HG02798 (cell line): Measurements from ENCODE around the gene PDLIM7.

Experiments
- ATAC-seq: cut with Tn5 transposase; IDR thresholded peaks from one replicate; pipeline ENCODE4 v1.9.1; 2021; ENCODE audit warnings: mild to moderate bottlenecking; ENCODE audit not compliant: unreplicated experiment, poor library complexity

Gene PDLIM7

DNA sequence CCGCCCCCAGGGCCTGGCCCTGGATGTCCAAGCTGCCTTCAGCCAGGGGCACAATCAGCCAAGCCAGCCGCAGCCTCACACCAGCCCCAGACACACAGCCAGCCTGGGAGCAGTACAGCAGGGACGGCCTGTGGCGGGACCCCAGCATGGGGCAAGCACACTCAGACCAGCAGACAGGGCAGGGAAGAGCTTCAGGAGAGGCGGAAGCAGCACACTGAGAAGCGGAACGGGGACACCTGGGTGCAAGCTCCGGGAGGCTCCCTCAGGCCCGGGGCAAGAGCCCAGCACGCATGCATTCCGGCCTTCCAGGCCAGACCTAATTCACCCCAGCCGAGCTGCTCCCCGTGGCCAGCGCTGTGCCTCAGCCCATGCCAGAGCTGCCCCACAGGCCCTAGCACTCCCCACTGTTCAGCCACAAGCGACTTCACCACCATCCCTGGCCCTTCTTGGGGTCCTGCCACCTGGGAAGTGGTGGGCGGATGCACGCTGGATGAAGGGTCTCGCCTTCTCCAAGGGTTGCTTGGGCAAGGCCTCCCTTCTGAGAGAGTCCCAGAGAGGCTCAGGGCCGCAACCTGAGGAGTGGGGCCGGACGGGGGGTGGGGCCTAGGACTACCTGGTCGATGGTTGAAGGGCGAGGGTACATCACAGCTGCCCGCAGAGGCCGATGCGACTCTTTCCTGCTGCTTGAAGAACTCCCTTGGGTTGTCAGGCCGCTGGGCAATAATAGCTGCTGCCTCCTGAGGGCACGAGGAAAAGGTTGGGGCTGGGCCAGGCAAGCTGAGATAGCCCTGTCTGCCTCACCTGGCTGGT, 37.4 kb downstream of the PDLIM7 start:
- no peak for ATAC-seq

DNA sequence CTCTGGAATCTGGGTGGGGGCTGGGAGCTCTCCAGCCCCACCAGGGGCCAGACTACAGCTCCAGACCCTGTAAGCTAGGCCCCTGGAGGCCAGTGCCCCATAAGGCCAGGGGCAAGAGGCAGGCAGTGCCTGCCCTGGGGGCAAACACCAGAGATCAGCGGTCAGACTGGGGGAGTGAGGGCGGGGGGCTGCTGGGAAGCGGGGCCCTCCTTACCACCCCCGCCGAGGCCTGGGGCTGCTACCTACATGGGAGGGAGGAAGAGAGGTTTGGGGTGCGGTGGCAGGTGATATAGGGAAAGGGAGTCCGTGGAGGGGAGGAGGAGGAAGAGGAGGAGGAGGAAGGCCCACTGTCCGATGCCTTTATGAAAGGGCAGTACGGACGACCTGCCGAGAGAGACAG, 38.0 kb downstream of the PDLIM7 start:
- no peak for ATAC-seq

DNA sequence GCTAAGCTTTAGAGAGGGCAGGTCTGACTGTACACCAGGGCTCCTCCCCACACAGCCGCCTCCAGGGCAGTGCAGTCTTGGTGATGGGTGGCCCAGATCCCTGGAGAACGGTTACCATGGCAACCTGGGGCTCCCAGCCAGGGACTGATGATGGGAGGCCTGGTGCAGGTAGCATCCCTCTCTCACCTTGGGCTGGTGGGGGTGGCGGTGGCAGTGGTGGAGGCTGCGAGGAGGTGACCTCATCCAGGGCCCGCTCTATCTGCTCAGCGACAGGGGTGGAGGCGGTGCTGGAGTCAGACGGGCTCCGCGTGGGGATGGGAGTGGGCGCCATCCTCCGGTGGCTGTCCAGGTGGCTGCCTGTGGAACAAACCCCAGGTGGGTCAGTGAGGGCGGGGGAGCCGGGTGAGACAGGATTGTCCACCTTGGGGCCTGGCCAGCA, 38.5 kb downstream of the PDLIM7 start:
- ATAC-seq = no peak

DNA sequence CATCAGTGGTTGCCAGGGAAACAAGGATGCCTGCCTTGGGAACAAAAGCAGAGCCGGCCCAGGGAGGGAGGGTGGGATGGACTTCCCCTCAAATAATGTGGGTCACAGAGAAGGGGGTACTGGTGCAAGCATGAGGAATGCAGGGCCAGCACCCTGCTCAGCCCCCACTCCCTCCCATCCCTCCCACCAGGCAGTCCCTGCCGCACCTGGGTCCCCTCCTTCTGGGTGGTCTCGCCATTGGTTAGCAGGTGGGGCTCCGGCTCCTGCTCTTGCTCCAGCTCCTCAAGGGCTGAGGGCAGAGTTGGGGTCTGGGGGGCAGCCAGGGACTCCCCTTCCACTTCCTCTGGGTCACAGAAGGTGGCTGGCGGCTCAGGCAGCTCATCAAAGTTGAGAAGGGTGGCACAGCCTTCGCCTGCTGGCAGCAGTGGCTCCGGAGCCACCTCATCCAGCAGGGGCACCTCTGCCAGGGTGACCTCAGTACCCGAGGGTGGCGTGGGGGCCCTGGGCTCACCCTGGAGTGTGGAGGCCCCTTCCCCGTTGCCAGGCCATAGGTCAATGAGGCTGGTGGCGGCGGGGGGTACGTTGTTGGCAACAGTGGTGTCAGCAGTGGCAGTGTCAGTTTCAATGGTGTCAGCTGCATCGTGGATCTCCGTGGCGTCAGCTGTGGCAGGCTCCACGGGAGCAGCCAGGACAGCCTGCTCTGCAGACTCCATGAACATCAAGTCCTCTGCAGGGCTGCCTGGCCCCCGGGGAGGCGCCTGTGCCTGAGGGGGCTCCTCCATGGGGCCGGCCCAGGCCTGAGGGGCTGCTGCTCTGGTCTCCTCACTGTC, 39.3 kb downstream of the PDLIM7 start:
- ATAC-seq = no peak

DNA sequence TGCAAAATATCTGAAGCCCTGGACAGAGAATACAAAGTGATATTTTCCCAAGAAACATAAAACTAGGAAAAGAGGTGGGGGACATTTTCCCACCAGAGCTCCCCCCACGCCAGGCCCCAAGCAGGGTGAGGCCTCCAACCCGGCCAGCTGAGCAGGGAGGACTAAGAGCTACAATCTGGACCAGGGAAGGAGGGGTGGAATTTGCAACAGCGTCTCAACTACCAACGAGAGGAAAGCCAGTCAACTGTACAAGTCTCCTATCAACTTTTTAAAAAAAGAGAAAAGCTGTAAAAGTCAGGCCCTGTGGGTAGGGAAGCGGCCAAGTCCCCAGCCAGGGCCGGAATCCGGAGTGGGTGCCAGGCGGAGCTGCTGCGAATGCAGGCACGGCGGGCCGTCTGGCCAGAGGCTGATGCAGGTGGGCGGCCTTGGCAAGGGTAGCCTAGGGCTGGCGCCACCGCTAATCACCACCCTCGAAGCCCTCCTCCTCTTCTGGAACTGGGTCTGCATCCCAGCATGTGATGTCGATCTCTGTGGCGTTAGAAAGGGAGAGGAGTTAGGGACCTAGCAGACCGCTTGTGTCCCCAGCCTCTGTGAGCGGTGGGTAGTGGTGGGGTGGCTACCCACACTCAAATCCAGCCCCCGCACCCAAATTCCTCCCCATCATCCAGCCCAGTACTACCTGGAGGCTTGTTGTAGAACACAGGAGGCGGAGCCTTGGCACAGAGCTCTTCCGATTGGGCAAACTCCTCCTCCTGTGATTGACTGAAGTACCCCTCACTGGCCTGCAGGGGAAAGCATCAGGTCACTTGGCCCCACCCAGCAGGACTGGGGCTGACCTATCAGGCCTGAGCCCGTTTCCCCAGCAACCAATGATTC, 40.2 kb downstream of the PDLIM7 start:
- ATAC-seq = peak; percentile 35

DNA sequence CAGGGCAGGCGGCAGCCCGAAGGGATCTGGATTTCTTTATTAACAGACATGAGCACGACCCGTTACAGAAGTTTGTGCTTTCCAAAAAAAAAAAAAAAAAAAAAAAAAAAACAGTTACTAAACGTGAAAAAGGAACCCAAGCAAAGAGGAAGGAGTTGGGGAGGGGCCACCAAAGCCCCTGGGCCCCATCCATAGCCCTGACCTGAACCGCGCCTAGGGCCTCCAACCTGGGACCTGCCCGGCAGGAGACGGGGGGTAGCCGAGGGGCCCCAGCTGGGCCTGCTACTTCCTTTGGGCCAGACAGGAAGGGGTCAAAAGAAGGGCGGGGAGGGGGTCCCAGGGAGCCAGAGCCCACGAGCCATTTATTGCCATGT, 40.8 kb downstream of the PDLIM7 start:
- ATAC-seq = no peak

DNA sequence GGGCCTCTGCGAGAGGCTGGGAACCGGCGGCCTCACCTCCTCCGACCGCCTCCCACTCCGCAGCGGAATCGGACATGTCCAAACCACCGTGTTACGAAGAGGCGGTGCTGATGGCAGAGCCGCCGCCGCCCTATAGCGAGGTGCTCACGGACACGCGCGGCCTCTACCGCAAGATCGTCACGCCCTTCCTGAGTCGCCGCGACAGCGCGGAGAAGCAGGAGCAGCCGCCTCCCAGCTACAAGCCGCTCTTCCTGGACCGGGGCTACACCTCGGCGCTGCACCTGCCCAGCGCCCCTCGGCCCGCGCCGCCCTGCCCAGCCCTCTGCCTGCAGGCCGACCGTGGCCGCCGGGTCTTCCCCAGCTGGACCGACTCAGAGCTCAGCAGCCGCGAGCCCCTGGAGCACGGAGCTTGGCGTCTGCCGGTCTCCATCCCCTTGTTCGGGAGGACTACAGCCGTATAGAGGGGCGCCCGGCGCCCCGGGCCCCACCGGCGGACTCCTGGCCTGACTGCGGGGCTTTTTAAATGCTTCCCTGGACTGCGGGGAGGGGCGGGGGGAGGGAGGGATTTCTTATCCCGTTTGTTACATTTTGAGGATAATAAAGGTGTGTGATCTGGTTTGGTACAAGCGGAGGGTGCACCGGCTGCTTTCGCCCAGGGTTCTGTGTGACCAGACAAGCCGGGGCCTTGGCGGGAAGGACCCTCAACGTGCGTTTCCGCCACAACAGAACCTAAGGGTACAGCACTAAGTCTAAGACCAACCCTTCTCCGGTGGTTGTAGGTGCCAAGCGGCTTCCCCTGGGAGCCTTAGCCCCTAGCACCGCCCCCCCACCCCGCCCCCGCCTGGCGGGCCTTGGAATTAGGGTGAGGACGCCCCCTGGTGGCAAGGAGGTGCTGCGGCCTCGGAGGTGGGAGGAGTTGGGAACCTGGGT, 41.5 kb downstream of the PDLIM7 start:
- peak; percentile 12 for ATAC-seq

DNA sequence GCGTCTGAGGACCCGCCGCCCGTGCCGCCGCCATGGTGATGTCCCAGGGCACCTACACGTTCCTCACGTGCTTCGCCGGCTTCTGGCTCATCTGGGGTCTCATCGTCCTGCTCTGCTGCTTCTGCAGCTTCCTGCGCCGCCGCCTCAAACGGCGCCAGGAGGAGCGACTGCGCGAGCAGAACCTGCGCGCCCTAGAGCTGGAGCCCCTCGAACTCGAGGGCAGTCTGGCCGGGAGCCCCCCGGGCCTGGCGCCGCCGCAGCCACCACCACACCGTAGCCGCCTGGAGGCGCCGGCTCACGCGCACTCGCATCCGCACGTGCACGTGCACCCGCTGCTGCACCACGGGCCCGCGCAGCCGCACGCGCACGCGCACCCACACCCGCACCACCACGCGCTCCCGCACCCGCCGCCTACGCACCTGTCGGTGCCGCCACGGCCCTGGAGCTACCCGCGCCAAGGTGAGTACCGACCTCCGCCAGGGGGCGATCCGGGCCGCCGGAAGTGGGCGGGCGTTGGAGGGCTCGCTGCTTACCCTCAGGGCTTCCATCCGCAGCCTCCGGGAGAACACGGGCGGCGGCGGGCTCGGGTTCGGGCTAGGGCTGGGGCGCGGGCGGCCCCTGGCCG, 42.3 kb downstream of the PDLIM7 start:
- ATAC-seq = peak; percentile 53

DNA sequence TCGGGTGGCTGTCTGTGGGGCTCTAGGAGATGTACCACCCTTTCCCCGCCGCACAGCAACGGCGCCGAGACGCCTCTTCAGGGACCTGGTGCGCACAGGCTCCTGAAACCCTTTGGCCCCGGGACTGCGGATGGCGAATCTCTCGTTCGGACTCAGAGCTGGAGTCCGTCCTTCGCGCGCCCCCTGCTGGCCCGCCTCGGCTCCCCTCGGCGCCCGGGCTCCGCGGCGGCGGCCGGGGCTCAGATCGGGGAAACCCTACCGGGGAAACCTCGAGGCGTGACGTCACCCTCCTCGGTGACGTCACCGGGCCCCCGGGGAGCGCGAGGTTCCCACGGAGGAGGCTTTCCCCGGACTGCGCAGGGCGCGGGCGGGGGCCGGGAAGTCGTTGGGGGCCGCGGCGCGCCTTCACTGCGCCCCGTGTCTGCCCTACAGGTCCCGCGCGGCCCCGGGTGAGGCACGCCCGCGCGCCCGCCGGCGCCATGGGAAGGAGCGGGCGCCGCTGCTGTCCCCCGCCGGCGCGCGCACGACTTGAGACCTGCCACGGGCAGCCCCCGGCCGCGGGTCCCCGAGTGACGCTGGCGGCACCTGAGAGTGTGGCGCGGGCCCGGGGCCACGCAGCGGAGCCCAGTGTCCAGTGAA, 42.9 kb downstream of the PDLIM7 start:
- ATAC-seq = peak; percentile 65

DNA sequence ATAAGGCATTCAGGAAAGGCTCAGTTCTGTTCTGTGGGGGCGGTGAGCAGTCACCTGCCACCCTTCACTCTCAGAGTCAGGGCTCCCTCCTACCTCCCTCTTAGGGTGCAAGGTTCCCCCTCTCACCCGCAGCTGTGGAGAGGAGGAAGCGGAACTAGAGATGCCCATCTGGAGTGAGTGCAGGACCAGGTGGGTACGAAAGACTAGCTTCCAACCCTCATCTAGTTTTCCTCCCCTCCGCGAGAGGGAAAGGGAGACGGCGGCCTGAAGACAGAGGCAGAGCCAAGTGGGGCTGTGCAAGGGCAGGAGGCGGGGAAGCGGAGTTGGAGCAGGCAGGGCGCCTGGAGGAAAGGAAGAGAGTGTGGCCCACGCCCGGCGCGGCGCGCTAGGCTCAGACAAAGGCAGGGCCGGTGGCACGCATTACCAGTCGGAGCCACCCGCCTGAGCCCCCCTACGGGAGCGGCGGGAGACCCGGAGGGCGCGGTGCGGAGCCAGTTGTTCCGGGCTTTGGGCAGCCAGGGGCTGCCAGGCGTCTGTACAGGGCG, 43.5 kb downstream of the PDLIM7 start:
- ATAC-seq = peak; percentile 7

DNA sequence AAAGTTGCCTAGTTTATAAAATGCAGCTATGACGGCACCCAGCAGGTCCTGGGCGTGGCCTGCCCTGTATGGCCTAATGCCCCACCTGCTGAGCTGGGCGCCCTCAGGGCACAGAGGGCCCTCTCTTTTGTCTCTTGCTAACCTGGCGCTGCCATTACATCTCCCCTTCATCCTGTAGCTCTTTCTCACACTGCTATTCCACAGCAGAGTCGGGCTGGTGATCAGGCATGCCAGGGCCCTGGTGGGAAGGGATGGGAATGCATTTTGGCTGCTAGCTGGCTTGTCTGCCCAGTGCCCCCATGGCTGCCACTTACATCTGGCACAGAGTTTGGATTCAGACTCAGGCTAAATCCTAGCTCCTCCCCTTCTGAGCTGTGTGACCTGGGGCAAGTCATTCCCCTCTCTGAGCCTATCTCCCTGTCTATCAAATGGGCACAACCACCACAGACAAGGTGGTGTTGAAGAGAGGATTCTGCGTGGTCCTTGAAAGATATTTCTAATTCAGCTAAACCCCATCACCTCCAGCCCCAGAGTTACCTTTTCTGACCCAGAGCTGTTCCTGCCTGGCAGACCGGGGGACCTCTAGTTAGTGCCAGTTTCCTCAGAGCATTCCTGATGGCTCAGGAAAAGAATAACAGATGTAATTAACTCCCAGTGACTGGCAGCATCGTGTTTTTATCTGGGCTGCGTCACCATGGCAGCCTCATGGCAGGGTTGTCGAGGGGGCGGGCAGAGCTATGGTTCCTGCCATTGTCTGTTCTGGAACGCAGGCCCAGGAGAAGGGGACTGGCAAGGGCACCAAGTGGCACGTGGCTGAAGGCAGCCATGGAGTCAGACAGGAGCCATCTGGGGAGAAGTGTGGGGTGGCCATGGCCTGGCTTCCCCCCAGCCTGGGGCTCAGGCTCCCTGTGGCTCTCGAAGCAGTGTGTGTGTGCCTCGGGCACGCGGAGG, 44.4 kb downstream of the PDLIM7 start:
- ATAC-seq = no peak

DNA sequence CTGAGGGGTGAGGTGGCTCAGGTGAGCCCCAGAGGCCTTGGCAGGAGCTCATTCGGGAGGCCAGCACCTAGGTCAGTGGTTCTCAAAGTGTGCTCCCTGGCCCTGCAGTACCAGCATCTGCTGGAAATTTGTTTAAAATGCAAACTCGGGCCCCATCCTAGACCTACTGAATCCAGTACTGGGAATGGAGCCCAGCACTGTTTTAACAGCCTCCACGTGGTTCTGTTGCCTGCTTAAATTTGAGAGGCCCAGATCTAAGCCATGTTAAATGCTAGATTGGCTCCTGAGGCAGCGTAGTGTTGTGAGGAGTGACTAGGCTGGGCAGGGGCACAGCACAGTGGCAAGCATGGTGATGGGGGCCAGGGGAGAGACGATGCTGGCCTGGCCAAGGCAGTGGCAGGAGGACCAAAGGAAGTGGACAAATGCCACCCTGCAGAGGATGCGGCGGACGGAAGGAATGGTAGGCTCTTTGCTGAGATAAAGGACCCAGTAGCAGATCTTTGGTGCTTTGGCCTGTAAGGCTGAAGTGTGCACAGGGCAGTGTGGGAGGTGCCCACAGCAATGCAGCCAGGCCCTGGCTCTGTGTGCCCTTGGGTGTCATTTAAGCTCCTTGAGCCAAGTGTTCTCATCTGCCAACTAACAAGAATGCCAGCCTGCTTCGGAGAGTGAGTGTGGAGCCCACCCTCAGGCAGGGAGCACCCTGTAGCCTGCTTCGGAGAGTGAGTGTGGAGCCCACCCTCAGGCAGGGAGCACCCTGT, 46.6 kb downstream of the PDLIM7 start:
- no peak for ATAC-seq

DNA sequence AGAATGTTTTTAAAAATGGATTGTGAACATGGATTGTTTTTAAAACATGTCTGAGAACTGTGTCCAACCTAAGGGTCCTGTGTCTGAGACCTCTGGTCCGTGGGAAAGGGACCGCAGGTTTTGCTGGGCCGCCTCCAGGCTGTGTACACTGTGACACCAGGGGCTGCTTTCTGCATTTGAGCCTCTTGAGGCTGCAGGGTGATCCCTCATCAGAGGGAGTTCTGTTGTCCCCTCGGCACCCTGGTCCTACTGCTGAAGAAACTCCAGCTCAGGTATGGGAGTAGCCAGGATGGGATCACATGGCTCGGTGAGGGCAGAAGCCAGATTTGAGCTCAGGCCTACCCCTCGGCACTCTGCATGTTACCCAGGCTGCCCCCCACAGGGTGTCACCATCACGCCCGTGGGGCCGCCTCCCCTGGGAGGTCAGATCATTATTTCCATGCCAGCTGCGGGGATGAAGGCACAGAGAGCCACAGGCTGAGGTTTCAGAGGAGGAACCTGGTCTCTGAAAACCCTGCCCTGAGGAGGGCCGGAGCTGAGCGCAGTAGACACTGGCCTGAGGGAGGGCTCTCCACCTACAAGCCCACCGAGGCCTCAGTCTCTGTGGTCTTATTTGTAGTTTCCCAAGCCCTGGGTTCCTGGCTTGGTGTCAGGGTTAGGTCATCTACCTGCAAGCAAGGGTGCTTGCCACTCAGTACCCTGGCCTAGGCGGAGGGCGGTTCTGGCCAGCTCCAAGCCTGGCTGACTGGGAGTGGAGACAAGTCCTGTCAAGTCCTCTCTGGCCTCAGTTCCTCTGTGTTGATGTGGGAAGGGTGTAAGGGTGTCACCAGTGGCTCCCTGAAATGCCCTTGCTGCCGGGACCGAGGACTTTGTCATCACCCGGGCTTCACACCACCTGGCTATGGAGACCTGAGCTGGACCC, 48.0 kb downstream of the PDLIM7 start:
- no peak for ATAC-seq

DNA sequence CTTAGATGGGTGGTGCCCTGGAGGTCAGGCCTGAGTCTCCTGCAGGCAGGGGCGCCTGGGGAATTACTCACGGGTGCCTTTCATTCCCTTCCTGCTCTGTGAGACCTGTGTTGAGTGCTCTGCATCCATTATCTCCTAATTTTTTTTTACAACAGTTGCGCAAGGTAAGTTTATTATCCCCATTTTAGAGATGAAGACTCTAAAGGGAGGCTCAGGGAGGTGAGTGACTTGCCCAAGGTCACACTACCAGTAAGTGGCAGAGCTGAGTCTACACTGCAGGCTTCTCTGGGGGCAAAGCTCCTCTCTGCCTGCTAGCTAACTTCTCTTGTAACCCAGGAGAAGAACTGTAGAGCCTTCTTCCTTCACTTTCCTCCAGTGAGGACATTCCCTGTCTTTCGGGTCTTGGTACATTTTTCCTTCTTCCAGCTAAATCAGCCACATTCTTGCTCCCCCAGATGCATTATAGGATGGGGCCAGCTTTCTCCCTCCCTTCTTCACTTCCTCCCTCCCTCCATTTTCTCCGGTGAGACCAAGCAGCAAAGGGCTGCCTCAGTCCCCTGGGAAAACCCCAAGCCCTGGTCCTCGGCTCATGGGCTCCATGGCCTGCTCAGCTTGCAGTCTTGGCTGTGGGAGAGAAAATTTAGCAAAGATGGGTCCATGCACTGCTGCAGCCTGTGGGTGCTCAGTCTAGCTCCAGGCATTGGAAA, 49.0 kb downstream of the PDLIM7 start:
- no peak for ATAC-seq
